HG03060 (cell line): ENCODE data around the gene IRF4.

Experiments
- ATAC-seq: cut with Tn5 transposase; IDR thresholded peaks from one replicate; pipeline ENCODE4 v1.9.1; 2021; ENCODE audit warnings: low read depth, moderate number of reproducible peaks; ENCODE audit not compliant: unreplicated experiment

IRF4 gene

GRCh38 chr6:391559-392440 is at the start of gene IRF4:
Gene IRF4 (plus strand): TSS chr6:391752. CDS start chr6:393153, 1,401 bp downstream.
- no peak for ATAC-seq

- ATAC-seq = no peak
Measured at GRCh38 chr6:341914-342831, 49.4 kb upstream of the IRF4 start.

DNA sequence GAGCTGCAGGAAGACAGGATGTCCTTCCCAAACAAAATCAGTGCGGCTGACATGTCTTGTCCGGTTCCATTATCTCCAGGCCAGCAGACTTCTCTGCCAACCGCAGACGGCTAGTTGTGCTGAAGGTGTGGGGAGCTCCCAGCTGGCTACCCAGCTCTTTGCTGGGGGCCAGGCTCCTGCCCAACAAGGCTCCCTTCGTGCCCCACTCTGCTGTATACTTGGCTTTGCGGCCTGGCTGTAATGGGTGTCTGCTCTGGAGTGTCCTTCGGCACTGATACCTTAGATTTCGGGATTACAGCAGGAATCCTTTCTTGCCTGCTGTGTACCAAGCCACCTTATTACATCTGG is 48.7 kb upstream of the IRF4 start:
- no peak for ATAC-seq

DNA sequence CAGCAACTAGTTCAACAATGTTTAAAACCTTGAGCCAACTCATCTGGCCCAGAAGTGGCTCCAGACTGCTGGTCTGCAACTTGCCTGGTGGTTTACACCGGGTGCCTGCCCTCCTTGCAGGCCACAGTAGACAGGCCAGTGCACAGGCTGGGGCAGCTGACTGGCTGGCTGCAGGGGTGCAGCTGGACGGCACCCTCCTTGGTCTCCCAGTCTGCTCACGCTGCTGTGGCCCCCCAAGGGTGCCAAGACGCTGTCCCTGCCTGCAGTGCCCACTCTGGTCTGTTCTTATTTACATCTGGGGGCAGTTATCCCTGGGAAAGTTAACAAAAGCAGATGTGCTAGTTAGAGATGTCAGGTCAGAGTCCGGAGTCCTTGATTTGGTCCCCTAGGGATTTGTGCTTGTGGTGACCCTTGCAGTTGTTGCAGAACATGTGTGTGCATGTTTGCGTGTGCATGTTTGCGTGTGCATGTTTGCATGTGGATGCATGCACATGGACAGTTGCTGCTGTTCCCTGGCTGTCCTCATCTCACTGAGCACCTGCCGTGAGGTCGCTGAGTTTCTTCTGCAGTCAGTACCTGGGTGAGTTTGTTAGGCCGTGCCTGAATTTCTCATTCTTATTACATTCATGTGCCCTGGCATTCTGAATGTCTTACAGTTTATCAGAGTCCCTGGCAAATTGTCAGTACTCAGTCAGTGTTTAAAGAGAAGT is 48.2 kb upstream of the IRF4 start:
- ATAC-seq = no peak

DNA sequence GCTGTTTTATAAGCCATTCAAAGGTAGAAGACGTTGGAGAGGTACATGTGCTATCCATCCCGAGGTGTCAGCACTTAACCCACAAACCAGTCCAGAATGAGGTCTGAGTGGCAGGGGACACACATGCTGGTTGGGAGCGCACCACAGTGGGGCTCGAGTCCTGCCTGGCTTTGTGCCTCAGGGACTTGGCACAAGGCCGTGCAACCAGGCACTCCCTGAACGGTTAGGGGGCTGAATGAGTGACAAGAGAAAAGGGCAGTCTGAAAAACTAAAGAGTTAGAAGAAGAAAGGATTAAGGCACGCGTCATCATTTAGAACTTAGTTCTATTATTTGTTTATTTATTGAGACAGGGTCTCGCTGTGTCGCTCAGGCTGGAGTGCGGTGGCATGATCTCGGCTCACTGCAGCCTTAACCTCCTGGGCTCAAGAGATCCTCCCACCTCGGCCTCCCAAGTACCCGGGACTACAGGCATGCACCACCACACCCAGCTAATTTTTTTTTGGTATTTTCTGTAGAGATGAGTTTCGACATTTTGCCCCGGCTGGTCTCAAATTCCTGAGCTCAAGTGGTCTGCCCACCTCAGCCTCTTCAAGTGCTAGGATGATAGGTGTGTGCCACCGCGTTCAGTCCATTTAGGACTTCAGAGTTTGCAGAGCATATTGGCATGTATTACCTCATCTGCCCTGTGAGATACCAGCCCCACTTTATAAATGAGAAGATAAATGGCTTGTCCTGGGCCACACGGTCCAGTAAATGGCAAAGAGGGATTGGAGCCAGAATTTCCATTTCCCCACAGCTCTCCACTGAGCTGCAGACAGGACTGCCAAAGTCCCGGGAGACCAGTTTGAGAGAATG is 47.4 kb upstream of the IRF4 start:
- no peak for ATAC-seq

- ATAC-seq = no peak
Measured at GRCh38 chr6:344816-345340, 46.7 kb upstream of the IRF4 start.

DNA sequence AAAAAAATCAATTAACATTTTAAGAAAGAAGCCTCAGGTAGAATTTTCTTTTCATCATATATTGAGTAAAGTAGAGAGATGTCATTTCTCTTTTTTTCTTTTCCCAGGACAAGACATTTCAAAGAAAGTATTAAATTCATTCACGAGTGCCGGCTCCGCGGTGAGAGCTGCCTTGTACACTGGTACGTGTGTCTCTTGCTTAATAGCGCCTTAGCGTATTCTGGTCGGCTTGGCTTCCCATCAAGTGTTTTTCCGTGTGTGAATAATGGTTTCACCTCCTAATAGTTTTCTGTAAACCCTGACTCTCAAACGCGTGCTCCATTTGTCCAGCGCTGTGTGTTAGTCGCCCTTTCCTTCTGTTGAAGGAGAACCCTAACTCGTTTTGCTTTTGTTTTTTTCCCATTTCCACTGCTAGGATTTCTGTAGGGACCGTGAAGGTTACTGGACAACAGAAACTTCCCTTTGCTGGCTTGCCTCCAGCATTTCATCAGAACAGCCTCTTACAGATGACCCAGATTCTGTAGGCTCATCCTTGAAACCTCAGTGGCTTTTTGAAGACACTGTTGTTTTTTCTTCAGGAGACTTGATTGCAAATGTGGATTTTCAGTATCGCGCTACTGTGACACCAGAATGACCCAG is 45.7 kb upstream of the IRF4 start:
- no peak for ATAC-seq

DNA sequence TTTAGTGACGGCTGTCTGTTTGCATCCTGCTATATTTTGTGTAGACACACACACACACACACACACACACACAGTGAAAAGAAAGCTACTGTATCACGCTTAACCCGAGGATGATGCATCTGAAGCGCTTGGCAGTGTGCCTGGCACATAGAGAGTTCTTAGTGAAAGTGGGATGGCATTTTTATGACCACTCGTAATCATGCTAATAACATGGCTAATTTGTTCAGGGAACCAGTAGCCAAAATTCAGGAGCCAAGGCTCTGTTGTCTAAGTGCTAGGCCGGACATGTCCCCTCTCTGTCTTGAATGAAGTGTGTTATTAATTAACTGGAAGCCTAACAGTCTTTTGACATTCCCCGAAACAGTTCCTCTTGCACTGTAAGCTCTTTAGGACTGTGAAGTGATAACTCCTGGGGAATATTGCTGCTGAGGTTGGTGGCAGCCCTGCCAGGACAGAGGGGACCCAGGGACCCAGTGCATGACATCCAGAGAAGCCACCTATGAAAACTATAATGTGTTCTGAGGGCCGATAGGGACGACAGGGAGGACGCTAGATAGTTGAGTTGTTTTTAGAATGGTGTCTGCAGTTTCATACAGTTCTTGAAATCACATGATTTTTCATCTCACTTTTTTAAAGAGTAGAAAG is 45.0 kb upstream of the IRF4 start:
- ATAC-seq = no peak

GRCh38 chr6:347232-347631 is 44.3 kb upstream of the IRF4 start:
- ATAC-seq = no peak

- no peak for ATAC-seq
Measured at GRCh38 chr6:347951-348859, 43.3 kb upstream of the IRF4 start.

- no peak for ATAC-seq
Measured at GRCh38 chr6:348860-349396, 42.6 kb upstream of the IRF4 start.

DNA sequence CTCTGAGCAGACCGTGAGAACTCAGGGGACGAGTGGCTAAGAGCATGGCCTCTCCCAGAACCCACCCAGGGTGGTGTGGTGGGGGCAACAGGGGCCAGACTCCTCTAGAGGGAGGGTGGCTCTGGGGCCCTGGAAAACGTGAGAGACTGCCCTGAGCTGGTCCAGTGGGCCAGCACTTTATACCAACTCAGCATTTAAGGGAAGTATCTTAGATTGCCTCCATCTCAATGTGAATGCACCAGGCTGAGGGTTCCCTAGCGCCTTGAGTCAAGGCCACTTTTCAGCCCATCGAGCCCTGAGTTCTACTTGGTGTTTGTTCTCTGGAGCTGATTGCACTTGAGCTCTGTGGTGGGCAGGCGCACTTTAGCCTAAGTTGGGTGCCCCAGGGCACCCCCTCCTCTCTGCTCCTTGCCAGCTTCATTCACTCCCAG is 42.0 kb upstream of the IRF4 start:
- no peak for ATAC-seq

DNA sequence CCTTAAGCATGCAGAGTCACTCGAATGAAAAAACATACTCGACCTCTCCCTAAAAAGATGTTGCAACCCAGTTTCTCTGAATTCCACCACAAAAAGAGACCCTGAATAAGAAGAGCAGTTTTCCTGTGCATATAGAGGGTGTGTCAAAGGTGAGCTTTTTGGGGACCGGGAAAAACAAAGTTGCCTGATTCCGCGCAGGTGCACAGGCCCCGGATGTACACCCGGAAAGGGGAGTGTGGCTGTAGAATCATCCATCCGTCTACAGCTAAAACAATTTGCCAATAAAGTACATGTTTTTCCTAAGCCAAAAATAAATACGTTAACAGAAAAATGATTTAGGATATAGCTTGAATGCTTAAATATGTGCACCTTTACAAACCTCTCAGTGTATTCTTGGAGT is 41.2 kb upstream of the IRF4 start:
- no peak for ATAC-seq

GRCh38 chr6:351011-351866 is 40.3 kb upstream of the IRF4 start:
- no peak for ATAC-seq

DNA sequence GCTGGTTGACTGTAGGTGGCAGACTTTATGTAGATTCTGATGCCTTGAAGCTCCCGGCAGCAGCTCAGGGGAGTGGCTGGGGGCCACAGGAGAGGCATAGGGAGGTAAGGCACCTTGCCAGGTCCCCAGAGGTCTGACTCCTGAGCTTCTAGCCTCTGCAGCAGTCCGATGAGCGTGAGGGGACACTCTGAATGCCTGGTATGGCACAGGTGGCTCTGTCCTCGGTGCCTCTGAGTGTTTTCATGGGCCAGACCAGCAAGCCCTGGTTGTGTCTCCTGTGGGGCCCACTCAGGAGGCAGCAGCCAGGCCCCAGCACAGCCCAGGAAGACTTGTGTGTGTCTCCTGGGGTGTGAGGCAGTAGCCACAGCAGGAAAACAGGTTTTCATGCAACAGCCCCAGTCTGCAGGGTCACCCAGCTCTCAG is 39.7 kb upstream of the IRF4 start:
- no peak for ATAC-seq

GRCh38 chr6:352474-352873 is 39.1 kb upstream of the IRF4 start:
- ATAC-seq = no peak
